Fibroblast of the aortic adventitia (primary cell): Measurements from ENCODE around the gene PURA. TPM values are rescaled to one million over a fixed set of nuclear protein-coding genes. Genes with fewer than 3 reads are reported as not detected.

Source experiments
- DNase-seq: peaks from one replicate; pipeline ENCODE4 v3.0.0-alpha.2; 2010; ENCODE audit warnings: low read depth
- H3K4me3 ChIP-seq: 2 replicates; pipeline ENCODE4 v1.5.1; 2011; ENCODE audit warnings: low read depth, mild to moderate bottlenecking, control low read depth, low read length, moderate library complexity
- total RNA-seq: library from RNA; depleted of rRNA; stranded (reverse); fragments of >200 nt; gene quantifications from 2 replicates; pipeline ENCODE4 v1.2.3, GENCODE V29; 2012; ENCODE audit warnings: low replicate concordance
- TF ChIP-seq, protein P1 (sequence below): IDR thresholded peaks from 2 replicates; pipeline ENCODE4 v1.5.1; 2011; ENCODE audit warnings: mild to moderate bottlenecking, low read length, control low read depth, inconsistent platforms; ENCODE audit not compliant: insufficient read depth

Gene PURA
- total RNA-seq, 1 donor, result 30.4 TPM

DNA sequence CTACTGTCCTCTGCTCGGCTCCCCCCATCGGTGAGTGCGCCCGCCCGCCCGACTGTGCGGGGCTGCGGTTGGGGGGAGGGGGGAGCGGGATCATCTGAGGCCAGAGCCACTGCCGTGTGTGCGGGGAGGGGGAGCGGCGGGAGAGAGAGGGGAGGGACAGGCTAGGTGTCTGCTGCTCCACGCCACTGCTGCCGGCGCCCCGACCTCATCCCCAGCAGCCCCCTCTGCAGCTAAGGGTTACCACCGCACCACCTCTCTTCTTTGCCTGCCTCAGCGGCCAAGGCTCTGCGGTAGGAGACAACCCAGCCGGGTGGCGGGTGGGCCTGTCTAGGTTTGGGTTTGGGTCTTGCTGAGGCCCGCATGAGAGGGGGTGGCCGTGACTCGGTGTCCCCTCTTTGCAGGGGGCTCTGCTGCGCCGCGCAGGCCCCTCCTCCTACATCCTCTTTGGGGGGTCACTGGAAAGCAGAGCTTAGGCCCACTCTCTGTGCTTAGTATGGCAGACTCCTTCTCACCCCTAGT is 670 bp upstream of the PURA start:
- DNase-seq, result no peak
- H3K4me3 ChIP-seq, result peak overlapping the region; percentile 82
- TF ChIP-seq, protein P1, sequence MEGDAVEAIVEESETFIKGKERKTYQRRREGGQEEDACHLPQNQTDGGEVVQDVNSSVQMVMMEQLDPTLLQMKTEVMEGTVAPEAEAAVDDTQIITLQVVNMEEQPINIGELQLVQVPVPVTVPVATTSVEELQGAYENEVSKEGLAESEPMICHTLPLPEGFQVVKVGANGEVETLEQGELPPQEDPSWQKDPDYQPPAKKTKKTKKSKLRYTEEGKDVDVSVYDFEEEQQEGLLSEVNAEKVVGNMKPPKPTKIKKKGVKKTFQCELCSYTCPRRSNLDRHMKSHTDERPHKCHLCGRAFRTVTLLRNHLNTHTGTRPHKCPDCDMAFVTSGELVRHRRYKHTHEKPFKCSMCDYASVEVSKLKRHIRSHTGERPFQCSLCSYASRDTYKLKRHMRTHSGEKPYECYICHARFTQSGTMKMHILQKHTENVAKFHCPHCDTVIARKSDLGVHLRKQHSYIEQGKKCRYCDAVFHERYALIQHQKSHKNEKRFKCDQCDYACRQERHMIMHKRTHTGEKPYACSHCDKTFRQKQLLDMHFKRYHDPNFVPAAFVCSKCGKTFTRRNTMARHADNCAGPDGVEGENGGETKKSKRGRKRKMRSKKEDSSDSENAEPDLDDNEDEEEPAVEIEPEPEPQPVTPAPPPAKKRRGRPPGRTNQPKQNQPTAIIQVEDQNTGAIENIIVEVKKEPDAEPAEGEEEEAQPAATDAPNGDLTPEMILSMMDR, result no peak

DNA sequence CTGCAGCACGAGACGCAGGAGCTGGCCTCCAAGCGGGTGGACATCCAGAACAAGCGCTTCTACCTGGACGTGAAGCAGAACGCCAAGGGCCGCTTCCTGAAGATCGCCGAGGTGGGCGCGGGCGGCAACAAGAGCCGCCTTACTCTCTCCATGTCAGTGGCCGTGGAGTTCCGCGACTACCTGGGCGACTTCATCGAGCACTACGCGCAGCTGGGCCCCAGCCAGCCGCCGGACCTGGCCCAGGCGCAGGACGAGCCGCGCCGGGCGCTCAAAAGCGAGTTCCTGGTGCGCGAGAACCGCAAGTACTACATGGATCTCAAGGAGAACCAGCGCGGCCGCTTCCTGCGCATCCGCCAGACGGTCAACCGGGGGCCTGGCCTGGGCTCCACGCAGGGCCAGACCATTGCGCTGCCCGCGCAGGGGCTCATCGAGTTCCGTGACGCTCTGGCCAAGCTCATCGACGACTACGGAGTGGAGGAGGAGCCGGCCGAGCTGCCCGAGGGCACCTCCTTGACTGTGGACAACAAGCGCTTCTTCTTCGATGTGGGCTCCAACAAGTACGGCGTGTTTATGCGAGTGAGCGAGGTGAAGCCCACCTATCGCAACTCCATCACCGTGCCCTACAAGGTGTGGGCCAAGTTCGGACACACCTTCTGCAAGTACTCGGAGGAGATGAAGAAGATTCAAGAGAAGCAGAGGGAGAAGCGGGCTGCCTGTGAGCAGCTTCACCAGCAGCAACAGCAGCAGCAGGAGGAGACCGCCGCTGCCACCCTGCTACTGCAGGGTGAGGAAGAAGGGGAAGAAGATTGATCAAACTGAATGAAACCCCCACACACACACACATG is 654 bp downstream of the PURA start:
- TF ChIP-seq, protein P1, result no peak
- peak overlapping the region; percentile 82 for H3K4me3 ChIP-seq
- peak; percentile 47 for DNase-seq

DNA sequence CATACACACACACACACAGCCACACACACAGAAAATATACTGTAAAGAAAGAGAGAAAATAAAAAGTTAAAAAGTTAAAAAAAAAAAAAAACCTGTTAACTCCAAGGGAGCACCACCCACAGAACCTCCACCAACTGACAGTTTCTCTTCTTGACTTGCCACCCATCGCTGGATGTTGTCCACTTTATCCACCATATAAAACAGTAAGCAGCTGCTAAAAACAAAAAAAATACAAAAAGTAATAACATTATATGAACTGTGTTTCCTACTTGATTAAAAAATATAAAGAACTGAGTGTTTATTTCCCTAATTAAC is 1.2 kb downstream of the PURA start:
- DNase-seq, result no peak
- H3K4me3 ChIP-seq, result peak overlapping the region; percentile 82
- TF ChIP-seq, protein P1, result no peak

DNA sequence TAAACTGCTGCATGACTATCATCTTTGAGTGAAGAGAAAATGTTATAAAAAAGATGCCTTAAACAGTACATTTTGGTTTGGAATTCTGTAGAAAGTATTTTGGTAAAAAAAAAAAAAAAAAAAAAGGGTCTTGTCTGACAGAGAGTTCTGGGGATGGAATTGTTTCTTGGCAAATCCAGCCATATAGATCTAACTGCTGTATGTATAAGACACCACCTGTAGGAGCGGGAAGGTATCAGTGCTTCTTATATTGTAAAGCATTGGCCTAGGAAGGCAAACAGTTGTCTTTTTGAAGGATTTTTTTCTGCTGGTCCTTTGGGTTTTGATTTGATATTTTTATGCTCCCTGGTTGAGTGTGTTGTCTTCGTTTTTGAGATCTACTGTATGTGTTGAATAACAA is 2.8 kb downstream of the PURA start:
- TF ChIP-seq, protein P1, result no peak
- no peak overlapping the region for H3K4me3 ChIP-seq
- no peak for DNase-seq

DNA sequence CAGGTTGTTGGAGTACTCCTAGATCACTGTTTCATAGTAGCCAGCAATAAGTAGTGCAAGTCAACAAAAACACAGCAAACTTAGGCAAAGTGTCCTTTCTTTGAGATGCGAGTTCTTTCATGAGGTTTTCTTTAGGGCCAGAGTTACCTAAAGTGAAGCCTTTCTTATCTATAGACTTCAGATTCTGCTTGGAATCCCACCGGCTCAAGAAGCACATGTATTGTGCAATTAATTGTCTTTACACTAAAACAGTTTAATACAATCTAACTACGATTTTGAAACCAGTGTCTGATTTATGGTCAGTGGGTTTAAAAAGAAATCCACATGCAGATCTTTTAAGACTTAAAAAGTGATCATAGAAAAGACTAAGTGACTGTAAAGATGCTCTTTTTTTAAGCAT is 3.6 kb downstream of the PURA start:
- no peak for DNase-seq
- no peak overlapping the region for H3K4me3 ChIP-seq
- TF ChIP-seq, protein P1, result no peak

DNA sequence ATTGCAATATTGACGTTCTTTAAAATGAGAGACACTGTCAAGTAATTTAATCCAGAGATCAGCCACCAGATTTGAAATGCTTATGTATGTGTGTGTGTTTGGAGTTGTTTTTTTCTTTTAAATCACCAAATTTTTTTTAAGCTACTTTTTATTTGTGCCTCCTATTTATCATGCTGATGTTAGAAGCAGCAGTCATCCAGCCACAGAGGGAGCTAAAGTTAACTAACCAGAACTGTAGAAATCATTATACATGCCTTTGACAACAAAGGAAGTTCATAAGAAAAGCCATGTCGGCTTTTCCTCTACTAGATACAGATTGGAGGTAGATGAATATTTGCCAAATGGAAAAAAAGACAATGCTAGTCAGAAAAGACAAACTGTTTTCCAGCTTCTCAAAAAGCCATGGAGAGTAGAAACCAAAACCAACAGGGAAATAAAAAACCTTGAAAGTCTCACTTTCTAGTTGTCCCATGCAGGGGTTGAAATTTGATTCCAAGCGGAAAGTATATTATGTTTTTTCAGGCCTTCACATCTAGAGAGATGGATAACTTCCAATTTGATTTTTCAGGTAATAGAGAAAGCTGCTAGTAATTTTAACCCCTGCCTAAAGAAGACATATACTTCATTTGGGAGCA is 4.5 kb downstream of the PURA start:
- TF ChIP-seq, protein P1, result peak; percentile 9
- DNase-seq, result no peak

More for the DNA sequence above, 4.5 kb downstream of the PURA start:
- H3K4me3 ChIP-seq, result no peak overlapping the region
